ENCODE measurements around the gene PSAP. TPM values are rescaled to one million over a fixed set of nuclear protein-coding genes. Genes with fewer than 3 reads are reported as not detected.

Gene PSAP
- total RNA-seq, 4 donors from 2014 or later: 280 to 623 (median 490) TPM

DNA sequence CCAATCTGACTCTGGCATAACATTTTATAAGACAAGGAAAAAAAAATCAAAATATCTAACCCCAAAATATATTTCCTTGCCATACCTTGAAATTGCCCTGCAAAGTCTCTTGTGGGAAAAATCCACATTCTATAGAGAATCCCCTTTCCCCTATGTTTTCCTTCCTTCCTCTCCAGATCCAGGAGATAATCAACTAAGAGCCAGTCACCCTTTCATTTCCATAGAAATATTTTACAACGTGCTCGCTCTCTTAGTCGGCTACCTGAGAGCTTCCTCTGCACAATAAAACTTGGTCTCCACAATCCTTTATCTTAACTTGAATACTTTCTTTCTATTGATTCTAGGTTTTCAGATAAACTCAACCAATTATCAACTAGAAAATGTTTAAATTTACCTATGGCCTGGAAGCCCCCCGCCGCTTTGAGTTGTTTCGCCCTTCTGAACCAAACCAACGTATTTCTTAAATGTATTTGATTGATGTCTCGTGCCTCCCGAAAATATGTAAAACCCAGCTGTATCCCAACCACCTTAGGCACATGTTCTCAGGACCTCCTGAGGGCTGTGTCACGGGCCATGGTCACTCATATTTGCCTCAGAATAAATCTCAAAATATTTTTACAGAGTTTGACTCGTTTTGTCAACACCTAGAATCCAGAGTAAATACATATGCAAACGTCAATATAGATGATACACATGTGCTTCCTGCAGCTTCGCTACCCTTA, 869 bp downstream of the PSAP start:
- WGBS, 2 donors: 2 to 5% methylated on average over 13 of the region's 13 CpGs
- no peaks in the 10 kb centered on the region for H3K27me3 ChIP-seq
- intact Hi-C loops (cut with DNase I): loop anchor here (5.0 kb wide), 1 partner anchor 37 kb away; no protein-coding TSS in a partner anchor
- H3K9me3 ChIP-seq: no peaks in the 10 kb centered on the region
- no peak for TF ChIP-seq POLR2A (IDR thresholded peaks at IDR 0.05)
- TF ChIP-seq, protein P1, sequence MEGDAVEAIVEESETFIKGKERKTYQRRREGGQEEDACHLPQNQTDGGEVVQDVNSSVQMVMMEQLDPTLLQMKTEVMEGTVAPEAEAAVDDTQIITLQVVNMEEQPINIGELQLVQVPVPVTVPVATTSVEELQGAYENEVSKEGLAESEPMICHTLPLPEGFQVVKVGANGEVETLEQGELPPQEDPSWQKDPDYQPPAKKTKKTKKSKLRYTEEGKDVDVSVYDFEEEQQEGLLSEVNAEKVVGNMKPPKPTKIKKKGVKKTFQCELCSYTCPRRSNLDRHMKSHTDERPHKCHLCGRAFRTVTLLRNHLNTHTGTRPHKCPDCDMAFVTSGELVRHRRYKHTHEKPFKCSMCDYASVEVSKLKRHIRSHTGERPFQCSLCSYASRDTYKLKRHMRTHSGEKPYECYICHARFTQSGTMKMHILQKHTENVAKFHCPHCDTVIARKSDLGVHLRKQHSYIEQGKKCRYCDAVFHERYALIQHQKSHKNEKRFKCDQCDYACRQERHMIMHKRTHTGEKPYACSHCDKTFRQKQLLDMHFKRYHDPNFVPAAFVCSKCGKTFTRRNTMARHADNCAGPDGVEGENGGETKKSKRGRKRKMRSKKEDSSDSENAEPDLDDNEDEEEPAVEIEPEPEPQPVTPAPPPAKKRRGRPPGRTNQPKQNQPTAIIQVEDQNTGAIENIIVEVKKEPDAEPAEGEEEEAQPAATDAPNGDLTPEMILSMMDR (IDR thresholded peaks at IDR 0.05): no peak
- no peaks in the 10 kb centered on the region for H3K36me3 ChIP-seq
- H3K4me1 ChIP-seq: peaks cover 19 to 64% (median 50%) of the 10 kb centered on the region in 3 donors
- peak overlapping the region; percentile 84 to 100 (median 92) for H3K4me3 ChIP-seq
- peak overlapping the region; percentile 98 to 100 (median 98) for H3K27ac ChIP-seq
- no peak for DNase-seq

DNA sequence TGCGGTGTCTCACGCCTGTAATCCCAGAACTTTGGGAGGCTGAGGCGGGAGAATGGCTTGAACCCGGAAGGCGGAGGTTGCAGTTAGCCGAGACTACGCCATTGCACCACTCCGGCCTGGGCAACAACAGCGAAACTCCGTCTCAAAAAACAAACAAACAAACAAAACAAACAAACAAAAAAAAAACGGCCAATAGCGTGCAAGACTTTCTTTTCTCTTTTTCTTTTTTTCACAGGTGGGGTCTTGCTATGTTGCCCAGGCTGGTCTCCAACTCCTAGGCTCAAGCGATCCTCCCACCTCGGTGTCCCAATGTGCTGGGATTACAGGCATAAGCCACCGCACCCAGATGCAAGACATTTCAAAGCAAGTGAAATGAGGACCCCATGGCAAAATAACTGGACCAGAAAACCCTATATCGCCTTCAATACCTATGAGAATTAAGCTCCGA, 1.6 kb downstream of the PSAP start:
- H3K27ac ChIP-seq: peak overlapping the region in 1 of 4 donors; percentile 100
- H3K4me1 ChIP-seq: peaks cover 20 to 71% (median 52%) of the 10 kb centered on the region in 3 donors
- intact Hi-C loops (cut with DNase I): no loop called here
- DNase-seq: no peak
- WGBS, 2 donors: 89 to 91% methylated on average over 17 of the region's 17 CpGs
- peak overlapping the region in 3 of 4 donors; percentile 90 to 100 (median 93) for H3K4me3 ChIP-seq
- H3K9me3 ChIP-seq: no peaks in the 10 kb centered on the region
- no peak for TF ChIP-seq POLR2A (IDR thresholded peaks at IDR 0.05)
- TF ChIP-seq, protein P1 (IDR thresholded peaks at IDR 0.05): no peak
- no peaks in the 10 kb centered on the region for H3K27me3 ChIP-seq
- H3K36me3 ChIP-seq: no peaks in the 10 kb centered on the region

DNA sequence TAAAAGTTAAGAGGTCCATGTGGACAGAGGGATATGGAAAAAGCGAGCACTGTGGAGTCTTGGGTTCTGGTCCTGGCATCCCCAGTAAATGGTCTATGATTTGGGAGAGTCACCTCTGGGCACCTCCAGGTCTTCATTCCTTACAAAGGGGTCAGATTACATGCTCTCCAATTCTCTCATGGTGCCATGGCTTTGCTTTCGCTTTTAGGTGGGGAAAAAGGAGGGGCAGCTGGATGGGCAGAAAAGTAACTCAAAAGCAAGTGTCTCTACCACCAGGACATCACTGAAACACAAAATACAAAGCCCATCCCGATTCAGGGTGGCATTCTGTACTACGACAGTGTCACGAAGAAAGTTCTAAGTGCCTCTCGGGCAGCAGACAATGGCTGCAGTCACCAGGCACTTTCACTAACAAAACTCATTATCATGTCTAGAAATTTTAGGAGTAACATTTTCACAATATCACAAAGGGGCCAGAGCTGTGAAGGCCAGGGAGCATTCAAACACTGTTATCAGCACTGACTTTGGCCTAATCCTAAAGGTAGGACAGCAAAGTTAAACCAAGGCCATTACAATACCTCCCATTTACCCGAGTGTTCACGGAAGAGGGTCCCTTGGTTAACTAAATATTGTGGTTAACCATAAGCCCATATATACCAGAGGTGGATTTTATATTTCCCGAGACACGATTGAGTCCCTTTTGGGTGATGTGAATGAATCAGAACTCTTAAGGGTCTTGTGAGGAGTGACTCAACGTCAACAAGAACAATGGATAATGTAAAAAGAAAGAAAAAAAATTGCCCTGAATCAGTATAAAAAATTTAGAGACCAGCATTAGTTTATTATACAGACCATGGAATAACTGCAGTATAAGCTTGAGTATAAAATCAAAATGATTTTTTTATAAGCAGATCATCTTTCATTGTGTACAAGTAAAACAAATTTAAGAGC, 2.5 kb downstream of the PSAP start:
- no peak for DNase-seq
- H3K4me3 ChIP-seq: peak overlapping the region in 2 of 4 donors; percentile 90 to 93
- H3K36me3 ChIP-seq: no peaks in the 10 kb centered on the region
- intact Hi-C loops (cut with DNase I): no loop called here
- H3K27ac ChIP-seq: peak overlapping the region in 2 of 4 donors; percentile 28 to 77
- H3K27me3 ChIP-seq: no peaks in the 10 kb centered on the region
- no peak for TF ChIP-seq POLR2A (IDR thresholded peaks at IDR 0.05)
- TF ChIP-seq, protein P1 (IDR thresholded peaks at IDR 0.05): no peak
- WGBS, 2 donors: 74 to 83% methylated on average over 11 of the region's 11 CpGs
- H3K4me1 ChIP-seq: peaks cover 20 to 79% (median 58%) of the 10 kb centered on the region in 3 donors
- H3K9me3 ChIP-seq: no peaks in the 10 kb centered on the region

DNA sequence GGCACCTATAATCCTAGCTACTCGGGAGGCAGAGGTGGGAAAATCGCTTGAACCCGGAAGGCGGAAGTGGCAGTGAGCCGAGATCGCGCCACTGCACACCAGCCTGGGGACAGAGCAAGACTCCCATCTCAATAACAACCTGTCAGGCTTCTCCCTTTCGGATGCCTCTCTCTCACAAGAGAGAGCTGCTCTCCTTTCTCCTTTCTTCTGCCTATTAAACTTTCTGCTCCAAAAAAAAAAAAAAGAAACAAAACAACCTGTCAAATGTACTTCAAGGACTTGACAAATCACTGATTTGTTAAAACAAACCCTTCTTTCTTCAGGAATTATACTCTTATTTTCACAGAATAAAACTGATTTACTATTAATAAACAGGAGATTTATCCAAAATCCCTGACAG, 3.6 kb downstream of the PSAP start:
- Histone ChIP-seq H3K4me1 (peaks cover 20 to 91% (median 68%) of the 10 kb centered on the region in 3 donors), H3K9me3 (no peaks in the 10 kb centered on the region), H3K4me3 (no peak overlapping the region), H3K36me3 (no peaks in the 10 kb centered on the region), H3K27me3 (no peaks in the 10 kb centered on the region), H3K27ac (peak overlapping the region in 2 of 4 donors; percentile 69 to 77)
- no peak for TF ChIP-seq POLR2A (IDR thresholded peaks at IDR 0.05)
- TF ChIP-seq, protein P1 (IDR thresholded peaks at IDR 0.05): no peak
- no peak for DNase-seq
- intact Hi-C loops (cut with DNase I): no loop called here
- WGBS, 2 donors: 78 to 95% methylated on average over 8 of the region's 8 CpGs

Data from esophagus squamous epithelium (tissue), 5 donors.